Loucy (cell line): ENCODE data around the gene MAP7D3.
A peak's percentile ranks its signal among the peaks of the same experiment; 100 is the strongest.

Experiments
- H2AFZ ChIP-seq: fragments of 200-600 bp; sonication (generic); 2 replicates; pipeline ENCODE4 v1.6.0; 2016; ENCODE audit warnings: antibody characterized with exemption, mild to moderate bottlenecking, low read length, moderate library complexity
- H3F3A ChIP-seq: fragments of 200-600 bp; 2 replicates; pipeline ENCODE4 v1.6.0; 2016; ENCODE audit warnings: antibody characterized with exemption, low read depth, mild to moderate bottlenecking
- H3K27me3 ChIP-seq: fragments of 200-600 bp; sonication (generic); 2 replicates; pipeline ENCODE4 v1.6.1; 2014; ENCODE audit warnings: low read length, mild to moderate bottlenecking; ENCODE audit not compliant: insufficient read depth, poor library complexity, severe bottlenecking
- H3K36me3 ChIP-seq: fragments of 200-600 bp; sonication (generic); 2 replicates; pipeline ENCODE4 v1.6.1; 2016; ENCODE audit warnings: low read length; ENCODE audit not compliant: insufficient read depth
- H3K4me1 ChIP-seq: fragments of 200-600 bp; sonication (generic); 2 replicates; pipeline ENCODE4 v1.5.1; 2014; ENCODE audit warnings: low read length, mild to moderate bottlenecking; ENCODE audit not compliant: insufficient read depth, poor library complexity, severe bottlenecking
- H3K4me2 ChIP-seq: fragments of 200-600 bp; sonication (generic); 2 replicates; pipeline ENCODE4 v1.6.0; 2014; ENCODE audit warnings: antibody characterized with exemption, low read length, low read depth, mild to moderate bottlenecking; ENCODE audit not compliant: poor library complexity, severe bottlenecking
- H3K4me3 ChIP-seq: fragments of 200-600 bp; sonication (generic); 2 replicates; pipeline ENCODE4 v1.5.1; 2014; ENCODE audit warnings: low read length, mild to moderate bottlenecking, mixed read lengths; ENCODE audit not compliant: poor library complexity, severe bottlenecking
- H3K79me2 ChIP-seq: fragments of 200-600 bp; sonication (generic); 2 replicates; pipeline ENCODE4 v1.6.1; 2014; ENCODE audit warnings: low read length; ENCODE audit not compliant: insufficient read depth
- H3K9ac ChIP-seq: fragments of 200-600 bp; sonication (generic); 2 replicates; pipeline ENCODE4 v1.6.0; 2014; ENCODE audit warnings: mild to moderate bottlenecking, low read depth, low read length, moderate library complexity; ENCODE audit not compliant: poor library complexity, severe bottlenecking
- H3K9me2 ChIP-seq: fragments of 200-600 bp; sonication (generic); replicated peaks from 2 replicates; pipeline ENCODE4 v1.6.1; 2016; ENCODE audit warnings: low read depth, low read length, mixed read lengths
- H3K9me3 ChIP-seq: fragments of 200-600 bp; sonication (generic); 2 replicates; pipeline ENCODE4 v1.6.1; 2014; ENCODE audit warnings: mild to moderate bottlenecking, antibody characterized with exemption, low read length, low read depth; ENCODE audit not compliant: insufficient read depth
- H4K20me1 ChIP-seq: fragments of 200-600 bp; sonication (generic); 2 replicates; pipeline ENCODE4 v1.6.0; 2014; ENCODE audit warnings: antibody characterized with exemption, low read length, mild to moderate bottlenecking; ENCODE audit not compliant: insufficient read depth, poor library complexity, severe bottlenecking
- CTCF ChIP-seq: fragments of 200-600 bp; sonication (generic); conservative IDR thresholded peaks from 2 replicates; pipeline ENCODE4 v1.5.1; 2014; ENCODE audit warnings: mild to moderate bottlenecking, antibody characterized with exemption, low read length
- EZH2phosphoT487 ChIP-seq: fragments of 200-600 bp; IDR thresholded peaks from 2 replicates; pipeline ENCODE4 v1.6.1; 2018; ENCODE audit warnings: antibody characterized with exemption, mild to moderate bottlenecking, moderate library complexity, borderline replicate concordance

MAP7D3 gene

GRCh38 chrX:136260776-136261175 lies 9.6 kb upstream of the MAP7D3 start:
- H3K79me2 ChIP-seq: no peaks in the 10 kb centered on the region
- no peaks in the 10 kb centered on the region for H3K9me2 ChIP-seq
- H3K9me3 ChIP-seq: no peaks in the 10 kb centered on the region
- no peaks in the 10 kb centered on the region for H3K36me3 ChIP-seq
- no peaks in the 10 kb centered on the region for H3K27me3 ChIP-seq
- peaks cover 30% of the 10 kb centered on the region for H3K4me1 ChIP-seq
- H3K9ac ChIP-seq: no peak overlapping the region
- no peaks in the 10 kb centered on the region for H3F3A ChIP-seq
- TF ChIP-seq CTCF (no peak), EZH2phosphoT487 (no peak)
- H3K4me2 ChIP-seq: peak overlapping the region; percentile 57
- no peaks in the 10 kb centered on the region for H4K20me1 ChIP-seq
- 0 out of 2 replicates have a peak overlapping the region, but pooled peaks have one; percentile 19 for H2AFZ ChIP-seq
- no peak overlapping the region for H3K4me3 ChIP-seq

GRCh38 chrX:136259543-136259942 lies 8.3 kb upstream of the MAP7D3 start:
- Histone ChIP-seq H3K9me3 (no peaks in the 10 kb centered on the region), H3K9me2 (no peaks in the 10 kb centered on the region), H3K4me2 (peak overlapping the region; percentile 57), H3K79me2 (no peaks in the 10 kb centered on the region), H3K4me3 (peak overlapping the region; percentile 40), H2AFZ (peak overlapping the region; percentile 81), H3K9ac (peak overlapping the region; percentile 24), H3K36me3 (no peaks in the 10 kb centered on the region), H4K20me1 (no peaks in the 10 kb centered on the region), H3K27me3 (no peaks in the 10 kb centered on the region), H3K4me1 (peaks cover 30% of the 10 kb centered on the region), H3F3A (no peaks in the 10 kb centered on the region)
- TF ChIP-seq EZH2phosphoT487: no peak

GRCh38 chrX:136258951-136259350 lies 7.8 kb upstream of the MAP7D3 start:
- Histone ChIP-seq H3K4me2 (peak overlapping the region; percentile 57), H4K20me1 (no peaks in the 10 kb centered on the region), H3K79me2 (no peaks in the 10 kb centered on the region), H3K27me3 (no peaks in the 10 kb centered on the region), H3K4me3 (peak overlapping the region; percentile 40), H3K9me3 (no peaks in the 10 kb centered on the region), H3K36me3 (no peaks in the 10 kb centered on the region), H2AFZ (peak overlapping the region; percentile 81), H3F3A (no peaks in the 10 kb centered on the region), H3K9me2 (no peaks in the 10 kb centered on the region), H3K9ac (peak overlapping the region; percentile 24), H3K4me1 (peaks cover 30% of the 10 kb centered on the region)
- TF ChIP-seq EZH2phosphoT487 (no peak), CTCF (no peak)

GRCh38 chrX:136256026-136256425 lies 4.8 kb upstream of the MAP7D3 start:
- Histone ChIP-seq H4K20me1 (no peaks in the 10 kb centered on the region), H3K36me3 (no peaks in the 10 kb centered on the region), H3K9ac (no peak overlapping the region), H3K79me2 (peaks cover under 1% of the 10 kb centered on the region; the same call in 1 of the 2 replicates), H3K4me3 (no peak overlapping the region), H3K9me3 (no peaks in the 10 kb centered on the region), H2AFZ (no peak overlapping the region), H3K9me2 (no peaks in the 10 kb centered on the region), H3K27me3 (no peaks in the 10 kb centered on the region), H3K4me2 (no peak overlapping the region), H3F3A (no peaks in the 10 kb centered on the region), H3K4me1 (peaks cover 29% of the 10 kb centered on the region)
- no peak for TF ChIP-seq CTCF
